GM18502 (cell line): Measurements from ENCODE around the gene SLC1A7.
"Not testable (repeated sequence)": the region's sequence is repeated elsewhere in the genome, so short reads cannot be mapped to it uniquely, and the experiment has no call there.

Experiments used
- ATAC-seq: cut with Tn5 transposase; IDR thresholded peaks from one replicate; pipeline ENCODE4 v1.9.1; 2021; ENCODE audit warnings: mild to moderate bottlenecking; ENCODE audit not compliant: unreplicated experiment, poor library complexity

Gene SLC1A7

GRCh38 chr1:53142226-53142853 lies at the start of gene SLC1A7:
Gene SLC1A7 (minus strand): TSS chr1:53142638. CDS start chr1:53142449, 189 bp downstream.
- no peak for ATAC-seq

GRCh38 chr1:53190210-53190611 lies 47.8 kb upstream of the SLC1A7 start:
- ATAC-seq: no peak

- ATAC-seq: no peak
Observed at GRCh38 chr1:53189061-53189460, 46.6 kb upstream of the SLC1A7 start.

- no peak for ATAC-seq
Observed at GRCh38 chr1:53188099-53188498, 45.7 kb upstream of the SLC1A7 start.

- no peak for ATAC-seq
Observed at GRCh38 chr1:53187401-53187800, 45.0 kb upstream of the SLC1A7 start.

- no peak for ATAC-seq
Observed at GRCh38 chr1:53186533-53186932, 44.1 kb upstream of the SLC1A7 start.

GRCh38 chr1:53185955-53186297 lies 43.5 kb upstream of the SLC1A7 start:
- ATAC-seq: not testable (repeated sequence)

GRCh38 chr1:53183095-53183990 lies 40.9 kb upstream of the SLC1A7 start:
- no peak for ATAC-seq

GRCh38 chr1:53182716-53183094 lies 40.3 kb upstream of the SLC1A7 start:
- ATAC-seq: no peak

GRCh38 chr1:53182111-53182593 lies 39.7 kb upstream of the SLC1A7 start:
- ATAC-seq: peak; percentile 43

- no peak for ATAC-seq
Observed at GRCh38 chr1:53180951-53181350, 38.5 kb upstream of the SLC1A7 start.

GRCh38 chr1:53180226-53180625 lies 37.8 kb upstream of the SLC1A7 start:
- ATAC-seq: no peak

GRCh38 chr1:53176452-53177208 lies 34.2 kb upstream of the SLC1A7 start:
- no peak for ATAC-seq

GRCh38 chr1:53174971-53175913 lies 32.8 kb upstream of the SLC1A7 start:
- ATAC-seq: no peak

- no peak for ATAC-seq
Observed at GRCh38 chr1:53172426-53173128, 30.1 kb upstream of the SLC1A7 start.

GRCh38 chr1:53166912-53167311 lies 24.5 kb upstream of the SLC1A7 start:
- no peak for ATAC-seq

GRCh38 chr1:53166366-53166765 lies 23.9 kb upstream of the SLC1A7 start:
- ATAC-seq: no peak

- no peak for ATAC-seq
Observed at GRCh38 chr1:53165408-53165961, 23.0 kb upstream of the SLC1A7 start.

- ATAC-seq: no peak
Observed at GRCh38 chr1:53163291-53163768, 20.9 kb upstream of the SLC1A7 start.
